Measurements from ENCODE around the gene NAB2. TPM values are rescaled to one million over a fixed set of nuclear protein-coding genes. Genes with fewer than 3 reads are reported as not detected.
A peak's percentile ranks its signal among the peaks of the same experiment; 100 is the strongest.

NAB2 gene
- total and polyA plus RNA-seq, 10 of the 15 experiments (the other 5 are each of a cell fraction or from before 2014, with no cell fraction given) = 0.35 to 35.2 (median 15.3) TPM

DNA sequence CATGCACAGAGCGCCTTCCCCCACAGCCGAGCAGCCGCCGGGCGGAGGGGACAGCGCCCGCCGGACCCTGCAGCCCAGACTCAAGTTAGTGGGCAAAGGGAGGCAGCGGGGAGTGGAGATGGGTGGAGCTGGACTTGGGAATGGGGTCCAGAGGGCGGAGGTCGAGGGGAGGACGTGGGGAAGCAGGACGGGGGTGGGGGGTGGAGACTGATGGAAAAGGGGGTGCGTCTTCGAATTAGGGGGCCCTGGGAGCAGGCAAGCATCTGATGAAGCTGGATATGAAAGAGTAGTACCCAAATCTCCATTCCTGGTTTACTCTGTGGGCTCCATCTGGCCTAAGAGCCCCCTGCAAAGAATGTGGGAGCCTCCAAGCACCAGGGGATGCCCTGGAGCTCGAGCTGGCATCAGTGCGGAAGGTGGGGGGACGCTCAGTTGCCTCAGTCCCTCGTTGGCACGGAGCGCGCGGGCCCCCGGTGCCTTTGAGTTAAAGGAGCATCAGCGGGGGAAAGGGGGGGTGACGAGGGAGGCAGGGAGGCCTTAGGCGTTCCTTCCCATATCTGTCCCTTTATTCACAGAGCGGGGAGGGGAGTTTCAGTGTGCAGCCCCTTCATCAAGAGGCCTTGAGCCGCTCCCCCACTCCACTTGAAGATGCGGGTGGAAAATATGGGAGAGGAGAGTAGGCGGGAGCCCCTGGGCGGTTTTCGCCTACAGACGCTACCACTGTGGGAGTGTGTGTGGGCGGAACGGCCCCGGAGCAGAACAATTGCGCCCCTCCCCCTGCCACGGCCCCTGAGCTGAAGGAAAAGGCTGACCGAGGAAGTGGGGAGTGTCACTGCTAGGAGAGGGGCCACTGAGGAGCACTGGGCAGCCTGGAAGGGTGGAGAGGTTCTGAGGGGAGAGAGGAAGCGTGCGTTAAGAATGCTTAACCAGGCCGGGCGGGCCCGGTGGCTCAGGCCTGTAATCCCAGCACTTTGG, 644 bp downstream of the NAB2 start:
- H3K9me3 ChIP-seq (replicated peaks; ENCODE audit: control insufficient read depth, insufficient read depth, low read length) = no peaks in the 10 kb centered on the region
- TF ChIP-seq POLR2AphosphoS5 (IDR thresholded peaks at IDR 0.05; ENCODE audit: low read length) (no peak), IKZF2 (IDR thresholded peaks at IDR 0.05) (peak; percentile 44 to 60; a peak in 3 of 4 replicates), YY1 (IDR thresholded peaks at IDR 0.05; ENCODE audit: low read depth, low read length) (0 out of 2 replicates have a peak, but pooled peaks have one; percentile 25), STAT3 (IDR thresholded peaks at IDR 0.05; ENCODE audit: low read depth, low read length) (no peak), SP1 (IDR thresholded peaks at IDR 0.05; ENCODE audit: low read depth, low read length) (no peak), SMARCA5 (IDR thresholded peaks at IDR 0.05) (0 out of 2 replicates have a peak, but pooled peaks have one; percentile 36), MTA2 (IDR thresholded peaks at IDR 0.05; ENCODE audit: low read depth) (0 out of 2 replicates have a peak, but pooled peaks have one; percentile 10), POLR2A (IDR thresholded peaks at IDR 0.05; ENCODE audit: low read depth, low read length) (peak; percentile 49; the same call in 1 of the 2 replicates), NR2C2 (IDR thresholded peaks at IDR 0.05; ENCODE audit: borderline replicate concordance, control insufficient read depth, insufficient read length, low read depth) (no peak), MLLT1 (IDR thresholded peaks at IDR 0.05) (no peak), CREM (IDR thresholded peaks at IDR 0.05; ENCODE audit: low read depth) (peak; percentile 19; the same call in 1 of the 2 replicates), PAX5 (IDR thresholded peaks at IDR 0.05; ENCODE audit: borderline replicate concordance, low read depth, low read length) (0 out of 2 replicates have a peak, but pooled peaks have one; percentile 24), SPI1 (IDR thresholded peaks at IDR 0.05; ENCODE audit: borderline replicate concordance, insufficient read depth, low read depth, low read length) (no peak), EGR1 (IDR thresholded peaks at IDR 0.05; ENCODE audit: borderline replicate concordance in 1 of 2, low read depth in 2 of 2, low read length in 2 of 2) (peak; percentile 17 to 95), TCF12 (IDR thresholded peaks at IDR 0.05; ENCODE audit: low read depth, low read length) (no peak), CBFB (IDR thresholded peaks at IDR 0.05; ENCODE audit: low read depth) (no peak), PRDM15 (CRISPR knock-in tag; IDR thresholded peaks at IDR 0.05) (no peak)

More for the DNA sequence above, 644 bp downstream of the NAB2 start:
- ChIA-PET SMC1A (ENCODE audit: uncharacterized antibody, unreplicated experiment) (interaction anchor here (0.9 to 9.2 kb wide), 5 partner anchors 10 to 24 kb away, joined by 3 to 169 read pairs (median 11); partner anchors contain the start of gene STAT6), CTCF (interaction anchor here (0.6 to 9.0 kb wide), 6 partner anchors 10 to 1911 kb away, joined by 3 to 205 read pairs (median 38); partner anchors contain the start of genes NEMP1 and STAT6), POLR2A (interaction anchor here (0.6 to 7.6 kb wide), 6 partner anchors 8 to 24 kb away, joined by 3 to 74 read pairs (median 6); partner anchors contain the start of genes NEMP1 and STAT6), RAD21 (ENCODE audit: unreplicated experiment) (interaction anchor here (0.6 to 8.8 kb wide), 7 partner anchors 10 to 338 kb away, joined by 3 to 199 read pairs (median 7); partner anchors contain the start of genes LRP1, NEMP1 and STAT6)
- FAIRE-seq (peak; percentile 56), DNase-seq (ENCODE audit: low read depth, low spot score) (no peak), ATAC-seq (no peak)
- H4K20me1 ChIP-seq (ENCODE audit: control insufficient read depth, insufficient read depth) = no peaks in the 10 kb centered on the region
- WGBS (ENCODE audit: insufficient coverage, insufficient replicate concordance, low lambda C conversion rate, missing lambda C conversion rate) = 1% methylated on average over 39 of the region's 45 CpGs
- peak overlapping the region; percentile 38 for H2AFZ ChIP-seq (ENCODE audit: control insufficient read depth, low read depth, low read length)
- peaks cover 34% of the 10 kb centered on the region for H3K79me2 ChIP-seq (ENCODE audit: control insufficient read depth, insufficient read depth, low read length)
- peaks cover 38% of the 10 kb centered on the region for H3K4me1 ChIP-seq (ENCODE audit: control insufficient read depth, insufficient read depth, low read length)
- H3K27ac ChIP-seq (ENCODE audit: control insufficient read depth, insufficient read depth) = peak overlapping the region; percentile 61
- intact Hi-C loops (cut with micrococcal nuclease; ENCODE audit: unreplicated experiment) (loop anchor here (5.0 kb wide), 2 partner anchors 402 to 452 kb away; partner anchors contain the start of gene PTGES3), in situ Hi-C loops (cut with MboI) (loop anchor here (10.0 kb wide), 1 partner anchor 455 kb away; the partner anchor contains the start of gene BAZ2A)
- peak overlapping the region; percentile 93 for H3K4me3 ChIP-seq
- no peaks in the 10 kb centered on the region for H3K27me3 ChIP-seq (replicated peaks in 1 of 2; ENCODE audit: control insufficient read depth in 2 of 2, insufficient read depth in 2 of 2, low read length in 1 of 2)
- peaks cover 6 to 14% of the 10 kb centered on the region in 2 experiments; a peak in 3 of 4 replicates for H3K36me3 ChIP-seq (ENCODE audit: control insufficient read depth in 2 of 2, insufficient read depth in 2 of 2, low read length in 1 of 2)
- peak overlapping the region; percentile 70 for H3K9ac ChIP-seq (ENCODE audit: control insufficient read depth, insufficient read depth, low read length)
- H3K4me2 ChIP-seq (ENCODE audit: control insufficient read depth, insufficient read depth) = peak overlapping the region; percentile 81
- TSS peak; percentile 48 for BruUV-seq (replicated peaks)
